Measurements from ENCODE around the gene TMEM240.

DNA sequence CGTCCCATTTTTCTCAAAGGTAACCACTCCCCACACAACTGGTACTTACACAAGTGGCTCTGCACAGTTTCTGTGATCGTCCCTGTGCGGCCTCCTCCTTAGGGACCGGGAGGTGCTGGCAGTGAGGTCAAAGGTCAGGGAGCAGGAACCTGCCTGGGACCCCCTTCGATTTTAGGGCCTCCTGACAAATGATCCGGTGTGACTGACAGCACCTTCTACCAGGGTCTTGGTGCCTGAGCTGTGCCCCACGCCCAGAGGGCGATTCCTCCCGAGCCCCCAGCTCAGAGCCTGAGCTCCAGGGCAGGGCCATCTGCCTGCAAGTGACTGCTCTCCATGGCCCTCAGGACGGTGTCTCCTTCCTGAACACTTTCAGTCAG is 11.8 kb upstream of the TMEM240 start:
- TF ChIP-seq POLR2A (conservative IDR thresholded peaks at IDR 0.05) (no peak), POLR2H (tag; IDR thresholded peaks at IDR 0.05; ENCODE audit: low read depth) (no peak), BHLHE40 (IDR thresholded peaks at IDR 0.05; ENCODE audit: low read length) (no peak), ZNF174 (CRISPR knock-in tag; IDR thresholded peaks at IDR 0.05) (no peak), U2AF1 (optimal IDR thresholded peaks at IDR 0.05; ENCODE audit: low read depth, low read length) (no peak)
- TF ChIP-seq, protein P1, sequence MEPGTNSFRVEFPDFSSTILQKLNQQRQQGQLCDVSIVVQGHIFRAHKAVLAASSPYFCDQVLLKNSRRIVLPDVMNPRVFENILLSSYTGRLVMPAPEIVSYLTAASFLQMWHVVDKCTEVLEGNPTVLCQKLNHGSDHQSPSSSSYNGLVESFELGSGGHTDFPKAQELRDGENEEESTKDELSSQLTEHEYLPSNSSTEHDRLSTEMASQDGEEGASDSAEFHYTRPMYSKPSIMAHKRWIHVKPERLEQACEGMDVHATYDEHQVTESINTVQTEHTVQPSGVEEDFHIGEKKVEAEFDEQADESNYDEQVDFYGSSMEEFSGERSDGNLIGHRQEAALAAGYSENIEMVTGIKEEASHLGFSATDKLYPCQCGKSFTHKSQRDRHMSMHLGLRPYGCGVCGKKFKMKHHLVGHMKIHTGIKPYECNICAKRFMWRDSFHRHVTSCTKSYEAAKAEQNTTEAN (CRISPR knock-in tag; IDR thresholded peaks at IDR 0.05): no peak
- TF ChIP-seq, protein P2, sequence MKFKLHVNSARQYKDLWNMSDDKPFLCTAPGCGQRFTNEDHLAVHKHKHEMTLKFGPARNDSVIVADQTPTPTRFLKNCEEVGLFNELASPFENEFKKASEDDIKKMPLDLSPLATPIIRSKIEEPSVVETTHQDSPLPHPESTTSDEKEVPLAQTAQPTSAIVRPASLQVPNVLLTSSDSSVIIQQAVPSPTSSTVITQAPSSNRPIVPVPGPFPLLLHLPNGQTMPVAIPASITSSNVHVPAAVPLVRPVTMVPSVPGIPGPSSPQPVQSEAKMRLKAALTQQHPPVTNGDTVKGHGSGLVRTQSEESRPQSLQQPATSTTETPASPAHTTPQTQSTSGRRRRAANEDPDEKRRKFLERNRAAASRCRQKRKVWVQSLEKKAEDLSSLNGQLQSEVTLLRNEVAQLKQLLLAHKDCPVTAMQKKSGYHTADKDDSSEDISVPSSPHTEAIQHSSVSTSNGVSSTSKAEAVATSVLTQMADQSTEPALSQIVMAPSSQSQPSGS (CRISPR knock-in tag; IDR thresholded peaks at IDR 0.05): no peak
